NB4 (cell line): Measurements from ENCODE around the gene ACCSL.

ENCODE experiments used
- MYC ChIP-seq: IDR thresholded peaks from 2 replicates; pipeline ENCODE4 v1.6.1; 2011; ENCODE audit warnings: low read depth, low read length
- TF ChIP-seq, protein P1 (sequence below): IDR thresholded peaks from one replicate; pipeline ENCODE4 v1.5.1; 2012; ENCODE audit warnings: low read depth, low read length

- TF ChIP-seq, protein P1, sequence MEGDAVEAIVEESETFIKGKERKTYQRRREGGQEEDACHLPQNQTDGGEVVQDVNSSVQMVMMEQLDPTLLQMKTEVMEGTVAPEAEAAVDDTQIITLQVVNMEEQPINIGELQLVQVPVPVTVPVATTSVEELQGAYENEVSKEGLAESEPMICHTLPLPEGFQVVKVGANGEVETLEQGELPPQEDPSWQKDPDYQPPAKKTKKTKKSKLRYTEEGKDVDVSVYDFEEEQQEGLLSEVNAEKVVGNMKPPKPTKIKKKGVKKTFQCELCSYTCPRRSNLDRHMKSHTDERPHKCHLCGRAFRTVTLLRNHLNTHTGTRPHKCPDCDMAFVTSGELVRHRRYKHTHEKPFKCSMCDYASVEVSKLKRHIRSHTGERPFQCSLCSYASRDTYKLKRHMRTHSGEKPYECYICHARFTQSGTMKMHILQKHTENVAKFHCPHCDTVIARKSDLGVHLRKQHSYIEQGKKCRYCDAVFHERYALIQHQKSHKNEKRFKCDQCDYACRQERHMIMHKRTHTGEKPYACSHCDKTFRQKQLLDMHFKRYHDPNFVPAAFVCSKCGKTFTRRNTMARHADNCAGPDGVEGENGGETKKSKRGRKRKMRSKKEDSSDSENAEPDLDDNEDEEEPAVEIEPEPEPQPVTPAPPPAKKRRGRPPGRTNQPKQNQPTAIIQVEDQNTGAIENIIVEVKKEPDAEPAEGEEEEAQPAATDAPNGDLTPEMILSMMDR, result peak; percentile 15
- TF ChIP-seq MYC, result no peak
Measured at GRCh38 chr11:44071157-44071556, 23.4 kb downstream of the ACCSL start.
